Chondrocyte (in vitro differentiated cells): ENCODE results near the gene ASIC1. TPM values are rescaled to one million over a fixed set of nuclear protein-coding genes. Genes with fewer than 3 reads are reported as not detected.
A peak's percentile ranks its signal among the peaks of the same experiment; 100 is the strongest.

Source experiments
- DNase-seq: peaks from one replicate; pipeline ENCODE4 v3.0.0; 2021; ENCODE audit warnings: mixed read lengths, low spot score
- H3K27ac Mint-ChIP-seq: one replicate; pipeline ENCODE4 v1.8.0; 2021; ENCODE audit warnings: mild to moderate bottlenecking, moderate library complexity, mixed read lengths; ENCODE audit not compliant: unreplicated experiment
- H3K27me3 Mint-ChIP-seq: 2 replicates; pipeline ENCODE4 v1.8.0; 2021; ENCODE audit warnings: low read depth, mixed read lengths
- H3K36me3 Mint-ChIP-seq: 2 replicates; pipeline ENCODE4 v1.8.0; 2021; ENCODE audit warnings: low read depth, mixed read lengths
- H3K4me1 Mint-ChIP-seq: 2 replicates; pipeline ENCODE4 v1.8.0; 2021; ENCODE audit warnings: low read depth, mild to moderate bottlenecking, mixed read lengths
- H3K4me3 Mint-ChIP-seq: one replicate; pipeline ENCODE4 v1.8.0; 2021; ENCODE audit warnings: mild to moderate bottlenecking, moderate library complexity, mixed read lengths; ENCODE audit not compliant: unreplicated experiment
- H3K9me3 Mint-ChIP-seq: 2 replicates; pipeline ENCODE4 v1.8.0; 2021; ENCODE audit warnings: low read depth, mixed read lengths
- total RNA-seq: library from RNA; stranded (reverse); gene quantifications from 3 replicates; pipeline ENCODE4 v1.2.1, GENCODE V29; 2021
- TF ChIP-seq, protein P1 (sequence below): fragments of 200-600 bp; sonication (generic); IDR thresholded peaks from 2 replicates; pipeline ENCODE4 v1.5.0; 2021; ENCODE audit warnings: antibody characterized with exemption, mild to moderate bottlenecking, moderate library complexity

ASIC1 gene
- total RNA-seq, 1 donor from 2014 or later = 3.9 TPM

DNA sequence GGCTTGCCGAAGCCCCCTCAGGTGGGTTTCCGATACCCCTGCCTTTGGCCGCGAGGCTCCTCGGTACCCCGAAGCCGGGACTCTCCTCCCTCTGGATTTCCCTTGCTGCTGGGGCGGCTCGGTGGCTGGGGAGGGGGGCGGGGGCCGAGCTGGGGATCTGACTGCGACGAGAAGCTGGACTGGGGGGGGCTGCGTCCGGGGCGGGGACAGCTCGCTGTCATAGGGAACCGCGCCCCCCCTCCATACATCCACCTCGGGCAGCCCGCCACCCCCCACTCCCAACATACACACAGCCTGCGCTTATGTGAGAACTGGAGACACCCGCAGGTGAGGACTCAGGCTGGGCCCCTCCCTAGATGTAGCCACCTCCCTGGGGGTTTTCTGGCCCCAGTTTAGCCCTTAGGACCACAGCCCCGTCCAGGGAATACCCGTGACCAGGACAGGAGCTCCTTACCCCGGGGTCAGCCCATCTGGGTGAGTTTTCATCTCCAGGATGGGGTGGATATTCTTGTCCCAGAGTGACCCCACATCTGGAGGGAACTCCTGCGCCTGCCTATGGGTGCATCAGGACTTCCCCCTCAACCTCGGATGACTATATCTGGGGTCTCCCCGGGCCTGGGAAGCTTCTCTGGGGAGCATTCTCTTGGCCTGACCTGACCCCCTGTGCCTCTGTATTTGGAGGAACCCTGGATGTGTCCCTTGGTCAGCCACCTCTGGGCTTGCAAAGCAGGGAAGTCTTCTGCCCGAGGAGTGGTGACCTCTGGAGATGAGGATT lies 687 bp downstream of the ASIC1 start:
- DNase-seq = peak; percentile 70
- TF ChIP-seq, protein P1, sequence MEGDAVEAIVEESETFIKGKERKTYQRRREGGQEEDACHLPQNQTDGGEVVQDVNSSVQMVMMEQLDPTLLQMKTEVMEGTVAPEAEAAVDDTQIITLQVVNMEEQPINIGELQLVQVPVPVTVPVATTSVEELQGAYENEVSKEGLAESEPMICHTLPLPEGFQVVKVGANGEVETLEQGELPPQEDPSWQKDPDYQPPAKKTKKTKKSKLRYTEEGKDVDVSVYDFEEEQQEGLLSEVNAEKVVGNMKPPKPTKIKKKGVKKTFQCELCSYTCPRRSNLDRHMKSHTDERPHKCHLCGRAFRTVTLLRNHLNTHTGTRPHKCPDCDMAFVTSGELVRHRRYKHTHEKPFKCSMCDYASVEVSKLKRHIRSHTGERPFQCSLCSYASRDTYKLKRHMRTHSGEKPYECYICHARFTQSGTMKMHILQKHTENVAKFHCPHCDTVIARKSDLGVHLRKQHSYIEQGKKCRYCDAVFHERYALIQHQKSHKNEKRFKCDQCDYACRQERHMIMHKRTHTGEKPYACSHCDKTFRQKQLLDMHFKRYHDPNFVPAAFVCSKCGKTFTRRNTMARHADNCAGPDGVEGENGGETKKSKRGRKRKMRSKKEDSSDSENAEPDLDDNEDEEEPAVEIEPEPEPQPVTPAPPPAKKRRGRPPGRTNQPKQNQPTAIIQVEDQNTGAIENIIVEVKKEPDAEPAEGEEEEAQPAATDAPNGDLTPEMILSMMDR = no peak
- H3K27ac Mint-ChIP-seq = no peak overlapping the region
- H3K4me3 Mint-ChIP-seq = peak overlapping the region; percentile 55
- H3K27me3 Mint-ChIP-seq = peaks cover 14% of the 10 kb centered on the region
- H3K36me3 Mint-ChIP-seq = peaks cover 1% of the 10 kb centered on the region
- no peaks in the 10 kb centered on the region for H3K9me3 Mint-ChIP-seq
- peaks cover 14% of the 10 kb centered on the region for H3K4me1 Mint-ChIP-seq

DNA sequence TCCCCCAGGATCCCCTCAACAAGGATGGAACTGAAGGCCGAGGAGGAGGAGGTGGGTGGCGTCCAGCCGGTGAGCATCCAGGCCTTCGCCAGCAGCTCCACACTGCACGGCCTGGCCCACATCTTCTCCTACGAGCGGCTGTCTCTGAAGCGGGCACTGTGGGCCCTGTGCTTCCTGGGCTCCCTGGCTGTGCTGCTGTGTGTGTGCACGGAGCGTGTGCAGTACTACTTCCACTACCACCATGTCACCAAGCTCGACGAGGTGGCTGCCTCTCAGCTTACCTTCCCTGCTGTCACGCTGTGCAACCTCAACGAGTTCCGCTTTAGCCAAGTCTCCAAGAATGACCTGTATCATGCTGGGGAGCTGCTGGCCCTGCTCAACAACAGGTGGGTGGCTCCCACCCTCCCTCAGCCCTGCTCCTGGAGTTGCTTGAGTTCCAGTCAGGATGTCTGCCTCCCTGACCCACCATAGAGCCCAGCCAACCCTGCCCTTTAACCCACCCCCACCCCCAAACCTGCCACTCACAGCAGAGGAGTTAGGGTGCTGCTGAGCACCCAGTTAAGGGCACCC lies 1.4 kb downstream of the ASIC1 start:
- Mint-ChIP-seq H3K27ac (no peak overlapping the region), H3K9me3 (no peaks in the 10 kb centered on the region), H3K4me1 (peaks cover 14% of the 10 kb centered on the region), H3K36me3 (peaks cover 1% of the 10 kb centered on the region), H3K27me3 (peaks cover 11% of the 10 kb centered on the region), H3K4me3 (peak overlapping the region; percentile 28)
- TF ChIP-seq, protein P1 = no peak
- DNase-seq = peak; percentile 77

DNA sequence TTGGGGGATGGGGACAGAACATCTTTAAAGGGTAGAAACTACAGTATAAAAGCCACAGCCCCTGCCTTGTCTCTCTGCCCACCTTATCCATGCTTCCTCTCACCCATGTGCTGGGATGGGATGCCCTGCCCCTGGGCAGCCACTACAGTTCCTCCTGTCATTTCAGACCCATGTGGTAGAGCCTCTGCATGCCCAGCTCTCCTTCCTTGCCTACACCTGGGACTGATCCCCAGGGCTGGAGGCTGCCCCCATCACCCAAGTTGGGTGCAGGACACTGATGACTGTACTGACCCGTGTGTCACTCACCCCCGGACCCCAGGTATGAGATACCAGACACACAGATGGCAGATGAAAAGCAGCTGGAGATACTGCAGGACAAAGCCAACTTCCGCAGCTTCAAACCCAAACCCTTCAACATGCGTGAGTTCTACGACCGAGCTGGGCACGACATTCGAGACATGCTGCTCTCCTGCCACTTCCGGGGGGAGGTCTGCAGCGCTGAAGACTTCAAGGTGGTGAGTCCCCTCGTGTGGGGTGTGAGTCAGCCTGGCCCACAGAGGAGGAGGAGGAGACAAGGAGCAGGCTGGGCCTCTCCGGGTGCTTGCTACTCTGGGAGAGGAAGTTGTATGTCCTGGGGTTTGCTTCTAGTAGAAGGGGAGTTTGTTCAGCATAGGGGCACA lies 2.2 kb downstream of the ASIC1 start:
- Mint-ChIP-seq H3K36me3 (peaks cover 1% of the 10 kb centered on the region), H3K27ac (no peak overlapping the region), H3K9me3 (no peaks in the 10 kb centered on the region), H3K27me3 (peaks cover 10% of the 10 kb centered on the region), H3K4me3 (no peak overlapping the region), H3K4me1 (peaks cover 18% of the 10 kb centered on the region)
- DNase-seq = no peak
- TF ChIP-seq, protein P1 = no peak

DNA sequence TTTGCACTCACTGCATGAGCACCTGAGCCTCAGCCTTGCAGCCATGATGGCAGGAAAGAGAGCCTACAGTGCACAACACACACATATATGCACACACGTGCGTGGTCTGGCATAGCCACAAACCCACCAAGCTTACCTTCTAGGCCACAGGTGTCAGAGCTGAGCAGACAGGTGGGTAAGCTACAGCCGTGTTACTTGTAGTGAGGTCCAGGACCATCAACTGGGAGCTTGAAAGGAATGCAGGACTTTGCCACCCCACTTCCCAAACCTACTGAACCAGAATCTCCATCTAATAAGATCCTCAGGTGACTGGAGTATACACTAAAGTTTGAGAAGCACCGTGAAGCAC lies 2.7 kb downstream of the ASIC1 start:
- no peaks in the 10 kb centered on the region for H3K9me3 Mint-ChIP-seq
- H3K4me1 Mint-ChIP-seq = peaks cover 19% of the 10 kb centered on the region
- peaks cover 1% of the 10 kb centered on the region for H3K36me3 Mint-ChIP-seq
- TF ChIP-seq, protein P1 = no peak
- peaks cover 10% of the 10 kb centered on the region for H3K27me3 Mint-ChIP-seq
- no peak for DNase-seq
- no peak overlapping the region for H3K27ac Mint-ChIP-seq
- no peak overlapping the region for H3K4me3 Mint-ChIP-seq

DNA sequence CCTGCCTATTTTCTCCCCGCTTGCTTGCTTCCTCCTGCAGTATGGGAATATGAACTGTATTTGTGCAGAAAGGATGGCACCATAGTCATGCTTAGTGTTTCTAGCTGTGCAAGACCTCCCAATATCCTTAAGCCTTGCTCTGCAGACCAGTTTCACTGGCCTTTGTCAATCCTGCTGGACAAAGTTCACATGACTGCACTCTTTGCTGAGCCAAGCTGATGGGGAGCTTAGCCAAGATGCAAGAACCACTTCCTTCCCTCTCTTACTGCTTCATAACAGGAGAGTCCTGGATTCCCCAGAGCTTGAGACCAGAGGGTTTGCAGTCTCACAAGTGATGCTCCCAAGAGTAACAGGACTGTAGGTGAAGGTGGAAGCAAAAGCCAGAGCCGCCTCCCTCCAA lies 3.8 kb downstream of the ASIC1 start:
- no peak overlapping the region for H3K4me3 Mint-ChIP-seq
- peaks cover 1% of the 10 kb centered on the region for H3K36me3 Mint-ChIP-seq
- TF ChIP-seq, protein P1 = no peak
- H3K27me3 Mint-ChIP-seq = peaks cover 5% of the 10 kb centered on the region
- H3K27ac Mint-ChIP-seq = no peak overlapping the region
- no peaks in the 10 kb centered on the region for H3K9me3 Mint-ChIP-seq
- DNase-seq = no peak
- H3K4me1 Mint-ChIP-seq = peaks cover 13% of the 10 kb centered on the region
